Cerebellar cortex (tissue), 1 donor: ENCODE results near the gene NUDT16L1.
"Not testable (repeated sequence)": the region's sequence is repeated elsewhere in the genome, so short reads cannot be mapped to it uniquely, and the experiment has no call there.

ENCODE experiments used
- DNase-seq: peaks from one replicate; pipeline ENCODE4 v3.0.0-alpha.2; 2015; ENCODE audit warnings: low spot score

Gene NUDT16L1

DNA sequence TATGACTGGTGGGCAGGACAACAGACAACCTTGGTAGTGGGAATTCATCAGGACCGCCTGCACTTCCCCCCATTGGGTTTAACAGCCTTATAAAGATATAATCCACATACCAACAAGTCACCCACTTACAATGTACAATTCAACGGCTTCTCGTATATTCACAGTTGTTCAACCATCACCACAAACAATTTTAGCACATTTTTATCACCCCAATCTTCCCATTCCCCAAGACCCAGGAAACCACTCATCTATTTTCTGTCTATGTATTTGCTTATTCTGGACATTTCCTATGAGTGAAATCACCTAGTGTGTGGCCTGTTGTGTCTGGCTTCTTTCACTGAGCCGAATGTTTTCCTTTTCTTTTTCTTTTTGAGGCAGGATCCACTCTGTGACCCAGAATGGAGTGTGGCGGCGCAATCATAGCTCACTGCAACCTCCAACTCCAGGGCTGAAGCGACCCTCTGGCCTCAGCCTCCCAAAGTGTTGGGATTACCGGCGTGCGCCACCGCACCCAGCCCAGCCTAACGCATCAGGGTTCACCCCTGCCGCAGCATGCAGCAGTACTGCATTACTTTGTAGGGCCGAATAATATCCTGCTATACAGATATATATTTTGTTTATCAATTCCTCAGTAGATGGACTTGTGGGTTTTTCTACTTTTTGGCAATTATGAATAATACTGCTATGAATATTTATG is 29.9 kb downstream of the NUDT16L1 start:
- no peak for DNase-seq

DNA sequence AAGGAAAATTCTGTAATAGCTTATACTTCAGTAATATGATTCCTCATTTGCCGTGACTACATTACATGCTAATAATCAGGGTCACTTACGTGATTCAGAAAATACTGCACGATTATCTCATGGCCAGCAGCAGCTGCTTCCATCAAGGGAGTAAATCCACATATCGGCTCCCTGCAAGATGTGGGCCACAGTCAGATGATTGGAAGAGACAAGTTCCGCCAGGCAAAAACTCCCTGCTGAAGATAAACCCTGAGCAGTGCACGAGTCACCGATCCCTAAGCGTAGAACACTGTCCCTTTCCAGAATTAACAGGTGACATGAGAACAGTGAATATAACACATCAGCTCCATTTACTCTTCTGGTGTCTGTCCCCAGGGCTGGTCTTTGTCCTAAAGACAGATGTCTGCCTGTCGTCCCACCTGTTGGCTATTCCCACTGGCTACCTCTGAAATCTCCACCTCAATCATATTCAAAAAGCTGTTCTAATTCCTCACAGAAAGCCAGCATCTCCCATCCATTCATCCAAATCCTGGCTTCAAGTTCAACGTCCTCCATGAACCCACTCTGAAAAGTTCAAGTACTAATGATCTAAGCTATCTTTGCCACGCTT is 31.4 kb downstream of the NUDT16L1 start:
- no peak for DNase-seq

DNA sequence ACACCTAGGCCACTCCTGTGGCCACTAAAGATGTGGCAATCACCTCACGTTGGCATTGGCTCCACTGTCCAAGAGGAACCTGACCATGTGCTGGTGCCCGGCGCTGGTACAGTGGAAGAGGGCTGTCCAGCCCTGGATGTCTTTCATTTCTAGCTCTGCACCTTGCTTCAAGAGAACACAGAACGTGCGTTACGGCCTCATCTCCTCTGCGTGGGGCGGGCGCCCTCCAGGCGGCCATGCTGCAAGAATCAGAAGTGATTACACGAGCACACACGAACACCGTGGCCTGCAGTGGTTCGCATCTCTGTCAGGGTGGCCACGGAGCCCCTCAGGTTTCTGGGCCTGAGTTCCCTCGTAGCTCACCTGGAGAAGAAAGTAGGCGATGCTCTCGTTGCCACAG is 33.3 kb downstream of the NUDT16L1 start:
- no peak for DNase-seq

DNA sequence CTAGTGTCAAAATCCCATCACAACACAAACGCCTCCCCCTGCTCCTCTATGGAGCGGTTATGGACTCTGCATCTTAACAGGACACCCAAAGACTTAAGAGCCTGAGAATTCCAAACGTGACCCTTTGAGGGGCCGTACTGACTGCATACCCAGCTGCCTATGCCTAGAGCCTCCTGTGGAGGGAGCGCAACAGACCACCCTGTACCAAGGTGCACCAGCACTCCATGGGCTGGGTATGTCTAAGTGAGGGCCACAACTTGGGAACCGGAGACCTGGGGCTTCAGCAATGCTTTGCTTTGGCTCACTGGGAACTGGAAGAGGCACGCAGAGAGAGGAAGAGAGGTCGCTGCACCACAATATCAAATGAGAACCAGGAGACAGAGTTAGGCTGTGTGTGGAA is 35.3 kb downstream of the NUDT16L1 start:
- no peak for DNase-seq

DNA sequence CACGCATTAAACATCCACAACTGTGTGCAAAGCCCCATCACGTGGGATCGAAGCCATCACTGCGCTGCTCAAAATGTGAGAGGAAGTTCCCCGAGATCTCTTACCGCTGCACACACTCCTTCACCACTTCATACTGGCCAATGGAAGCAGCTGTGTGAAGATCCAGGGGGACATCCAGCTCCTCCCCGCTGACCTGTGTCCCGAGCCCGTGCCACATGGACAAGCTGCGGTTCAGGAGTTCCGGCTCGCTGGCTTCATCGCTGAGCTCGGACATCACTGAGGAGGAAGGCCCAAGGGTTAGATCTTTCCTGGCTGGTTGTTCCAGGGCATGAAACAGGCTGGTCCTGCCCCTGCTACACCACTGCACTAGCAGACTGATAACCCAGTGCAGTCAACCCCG is 36.5 kb downstream of the NUDT16L1 start:
- no peak for DNase-seq

DNA sequence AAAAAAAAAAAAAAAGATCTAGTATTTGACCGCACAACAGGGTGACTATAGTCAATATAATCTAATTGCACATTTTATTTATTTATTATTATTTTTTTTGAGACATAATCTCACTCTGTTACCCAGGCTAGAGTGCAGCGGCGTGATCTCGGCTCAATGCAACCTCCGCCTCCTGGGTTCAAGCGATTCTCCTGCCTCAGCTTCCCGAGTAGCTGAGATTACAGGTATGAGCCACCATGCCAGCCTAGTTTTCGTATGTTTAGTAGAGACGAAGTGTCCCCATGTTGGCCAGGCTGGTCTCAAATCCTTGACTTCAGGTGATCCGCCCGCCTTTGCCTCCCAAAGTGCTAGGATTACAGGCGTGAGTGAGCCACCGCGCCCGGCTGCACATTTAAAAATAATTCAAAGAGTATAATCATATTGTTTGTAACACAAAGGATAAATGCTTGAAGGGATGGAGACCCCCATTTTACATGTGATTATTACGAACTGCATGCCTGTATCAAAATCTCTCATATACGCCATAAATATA is 39.9 kb downstream of the NUDT16L1 start:
- DNase-seq = no peak

DNA sequence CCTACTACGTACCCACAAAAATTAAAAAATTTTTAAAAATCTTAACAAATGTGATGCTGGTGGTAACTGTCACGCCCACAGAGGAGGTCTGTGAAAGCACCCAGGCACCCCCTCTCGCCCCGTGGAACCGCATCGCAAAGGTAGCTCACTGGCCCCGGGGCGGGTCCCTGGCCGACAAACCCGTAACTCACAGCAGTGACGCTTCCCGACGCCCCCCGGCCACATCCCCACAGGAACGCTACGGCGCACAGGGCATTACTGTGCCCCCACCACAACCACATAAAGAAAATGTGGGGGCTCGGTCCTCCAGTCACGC is 40.3 kb downstream of the NUDT16L1 start:
- peak; percentile 9 for DNase-seq

DNA sequence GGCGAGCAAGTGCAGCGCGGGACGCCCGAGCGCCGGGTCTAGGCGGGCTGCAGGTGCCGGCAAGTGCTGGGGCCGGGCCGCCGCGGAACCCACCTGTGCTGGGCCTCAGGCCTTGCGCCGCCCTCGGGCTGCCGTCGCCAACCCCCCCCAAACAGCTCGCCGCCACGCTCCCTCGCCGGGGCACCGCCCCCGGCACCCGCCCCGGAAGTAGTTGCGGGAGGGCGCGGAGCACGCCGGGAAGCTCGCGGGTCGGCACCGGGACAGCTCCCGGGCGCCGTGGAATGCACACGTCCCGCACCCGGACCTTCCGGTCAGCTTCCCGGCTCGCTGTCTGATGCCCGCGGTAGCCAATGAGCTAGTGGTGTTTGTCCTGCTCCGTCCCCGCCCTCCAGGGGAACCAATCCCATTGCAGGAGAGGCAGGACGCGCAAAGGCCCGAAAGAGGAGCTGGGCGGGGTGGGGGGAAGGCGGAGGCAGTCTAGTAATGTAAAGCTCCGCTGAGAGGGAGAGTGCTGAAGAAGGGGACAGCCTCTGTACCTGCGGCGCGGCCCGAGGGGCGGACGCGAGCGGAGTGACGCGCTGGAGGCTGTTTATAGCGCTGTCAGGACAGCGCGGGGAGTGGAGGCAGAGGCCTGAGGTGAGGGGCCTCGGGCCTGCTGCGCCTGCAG is 40.8 kb downstream of the NUDT16L1 start, which contains the start of the genes ANKS3 and DNAAF8:
Gene ANKS3 (minus strand): TSS at position 209 of the 667 bp plus-strand sequence. CDS start 4,122 bp downstream, outside the sequence.
Gene DNAAF8 (plus strand): TSS at position 475 of the 667 bp plus-strand sequence. CDS start 1,978 bp downstream, outside the sequence.
- peak; percentile 99 for DNase-seq

DNA sequence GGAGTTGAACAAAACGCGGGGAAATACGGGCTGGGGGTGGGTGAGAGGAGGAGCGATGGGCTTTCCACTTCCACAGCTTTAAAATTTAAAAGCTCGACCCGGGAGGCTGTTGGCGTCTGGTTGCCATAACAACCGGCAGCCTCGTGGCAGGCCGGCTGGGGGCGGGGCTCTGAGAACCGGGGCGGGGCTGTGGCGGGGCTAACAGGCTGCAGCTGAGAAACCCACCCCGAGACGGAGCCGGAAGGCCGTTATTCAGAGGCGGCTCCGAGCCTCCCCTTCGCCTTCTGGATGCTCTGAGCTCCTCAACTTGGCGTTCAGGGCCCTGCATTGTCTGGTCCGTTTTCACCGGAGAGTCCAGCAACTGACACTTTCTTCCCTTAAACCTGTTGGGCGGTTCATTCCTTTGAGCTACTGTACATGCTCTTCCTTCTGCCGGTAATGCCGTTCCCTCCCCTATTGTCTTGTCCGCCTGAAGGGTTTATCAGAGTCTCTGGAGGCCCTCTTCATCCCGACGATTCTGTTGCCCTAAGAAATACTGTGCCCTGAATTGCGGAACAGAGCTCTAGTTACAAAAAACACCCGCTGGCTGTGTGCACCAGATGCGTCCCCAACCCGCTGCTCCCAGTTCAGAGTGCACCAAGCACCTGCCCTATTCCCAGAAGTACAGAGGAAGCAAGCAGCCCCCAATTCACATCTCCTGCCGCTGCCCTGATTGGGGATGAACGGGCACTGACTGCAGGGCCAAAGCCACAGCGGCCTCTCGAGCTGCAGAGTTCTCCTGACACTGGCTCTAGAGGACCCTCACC is 41.6 kb downstream of the NUDT16L1 start:
- peak; percentile 76 for DNase-seq

DNA sequence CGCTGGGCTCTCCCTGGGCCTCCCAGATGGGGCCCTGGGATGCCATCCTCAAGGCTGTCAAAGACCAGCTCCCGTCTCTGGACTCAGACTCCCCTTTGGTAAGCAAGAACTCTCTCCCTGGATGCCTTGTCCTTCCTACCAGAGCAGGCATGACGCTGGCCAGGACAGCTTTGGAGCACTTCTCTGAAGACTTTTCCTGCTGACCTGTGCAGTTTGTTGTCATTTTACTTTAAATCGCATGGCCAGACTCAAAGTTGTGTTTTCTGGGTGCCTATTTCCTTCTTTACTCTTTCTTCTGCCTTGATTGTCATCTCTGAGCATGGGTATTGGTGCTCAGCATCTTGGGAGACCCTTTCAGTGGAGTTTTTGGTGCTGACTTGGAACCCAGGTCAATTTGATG is 43.2 kb downstream of the NUDT16L1 start:
- no peak for DNase-seq

DNA sequence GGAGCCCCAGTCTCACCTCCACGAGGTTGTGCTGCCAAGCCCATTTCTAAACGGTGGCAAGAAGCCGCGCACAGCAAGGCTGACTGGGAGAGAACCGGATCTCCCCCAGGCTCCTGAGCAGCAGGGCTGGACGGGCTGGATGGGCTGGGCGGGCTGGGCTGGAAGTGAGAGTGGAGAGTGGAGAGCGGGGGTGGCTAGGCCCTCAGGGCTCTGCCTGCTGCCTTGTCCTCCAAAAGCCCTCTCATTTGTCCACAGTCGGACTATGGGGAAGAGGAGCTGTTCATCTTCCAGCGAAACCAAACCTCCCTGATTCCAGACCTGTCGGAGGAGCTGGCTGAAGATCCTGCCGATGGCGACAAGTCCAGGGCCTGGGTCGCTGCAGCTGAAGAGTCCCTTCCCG is 44.2 kb downstream of the NUDT16L1 start:
- no peak for DNase-seq

DNA sequence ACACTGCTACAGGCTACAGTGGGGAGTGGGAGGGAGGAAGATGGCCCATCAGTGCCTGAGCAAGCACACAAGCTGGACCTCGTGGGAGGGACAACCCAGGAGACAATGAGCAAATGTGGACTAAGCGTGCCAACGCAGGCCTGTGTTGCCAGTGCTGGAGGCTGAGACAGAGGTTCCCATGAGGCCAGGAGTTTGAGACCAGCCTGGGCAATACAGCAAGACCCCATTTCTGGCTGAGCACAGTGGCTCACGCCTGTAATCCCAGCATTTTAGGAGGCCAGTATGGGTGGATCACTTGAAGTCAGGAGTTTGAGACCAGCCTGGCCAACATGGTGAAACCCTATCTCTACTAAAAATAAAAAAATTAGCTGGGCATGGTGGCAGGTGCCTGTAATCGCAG is 45.0 kb downstream of the NUDT16L1 start:
- not testable (repeated sequence) for DNase-seq

DNA sequence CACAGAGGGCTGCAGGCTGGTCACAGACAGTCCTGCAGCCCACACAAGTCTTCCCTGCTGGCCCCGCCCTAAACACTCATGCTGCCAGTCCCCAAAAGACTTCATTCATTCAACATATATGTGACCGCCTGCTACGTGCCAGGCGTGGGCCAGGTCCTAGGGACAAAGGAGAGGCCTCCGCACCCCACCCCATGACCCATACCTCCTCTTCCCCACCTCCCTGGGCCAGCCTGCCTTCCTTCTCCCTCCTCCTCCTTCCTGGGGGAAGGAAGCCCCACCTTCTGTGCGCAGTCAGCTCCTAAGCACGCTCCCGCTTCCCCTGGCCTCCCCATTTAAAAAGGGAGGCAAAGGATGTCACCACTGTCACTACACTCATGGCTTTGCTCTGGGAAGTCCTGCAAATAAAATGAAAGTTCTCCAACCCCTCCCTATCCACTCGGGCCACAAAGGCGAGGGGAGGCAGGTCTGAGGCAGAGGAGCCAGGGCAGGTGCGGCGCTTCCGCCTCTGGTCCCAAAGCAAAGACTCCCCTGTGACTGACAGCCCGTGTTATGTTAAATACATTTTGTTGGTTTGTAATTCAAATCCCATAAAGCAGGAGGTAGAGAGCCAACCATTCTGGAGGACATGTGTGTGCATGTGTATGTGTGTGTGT is 50.0 kb downstream of the NUDT16L1 start:
- DNase-seq = no peak

DNA sequence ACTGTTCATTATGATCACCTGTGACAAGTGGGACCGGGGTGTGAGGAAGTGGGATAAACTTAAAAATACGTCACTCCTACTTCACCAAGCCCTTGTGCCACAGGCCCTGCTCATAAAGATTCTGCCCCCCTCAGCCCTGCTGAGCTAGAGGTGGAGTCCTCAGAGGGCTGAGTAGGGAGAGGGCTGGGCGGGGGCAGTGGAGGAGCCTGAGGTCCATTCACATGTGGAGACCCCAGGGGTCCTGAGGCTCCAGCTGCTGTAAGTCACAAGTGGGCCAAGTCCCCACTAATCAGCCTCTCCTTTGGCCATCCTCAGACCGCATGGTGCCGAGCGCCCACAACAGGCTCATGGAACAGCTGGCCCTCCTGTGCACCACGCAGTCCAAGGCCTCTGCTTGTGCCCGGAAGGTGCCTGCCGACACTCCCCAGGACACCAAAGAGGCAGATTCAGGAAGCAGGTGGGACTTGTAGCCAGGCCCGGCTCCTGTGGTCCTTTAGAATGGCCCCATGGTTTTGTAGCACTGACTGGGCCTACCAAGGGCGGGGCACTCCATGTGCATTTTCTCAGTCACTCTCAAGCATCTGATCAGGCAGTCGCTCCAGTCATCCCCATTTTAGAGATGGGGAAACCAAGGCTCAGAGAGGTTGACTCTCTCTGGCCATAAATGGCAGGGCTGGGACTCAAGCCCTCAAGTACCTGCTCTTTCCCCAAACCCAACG is 51.4 kb downstream of the NUDT16L1 start:
- no peak for DNase-seq

DNA sequence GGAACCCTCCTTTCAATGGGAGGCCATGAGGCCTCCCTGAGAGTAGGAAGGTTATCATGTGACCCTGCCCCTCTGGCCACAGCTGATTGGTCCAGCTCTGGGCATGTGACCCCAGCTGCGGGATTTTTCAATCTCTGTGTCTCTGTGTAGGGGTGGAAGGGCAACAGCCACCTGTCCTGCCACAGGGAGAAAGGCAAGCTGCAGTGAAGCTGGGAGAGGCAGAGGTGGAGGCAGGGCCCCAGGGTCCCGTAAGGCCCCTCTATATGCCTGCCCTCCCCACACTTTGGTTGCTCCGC is 51.9 kb downstream of the NUDT16L1 start:
- DNase-seq = no peak
